Measurements from ENCODE around the gene PCDH9.

- TF ChIP-seq CTCF (IDR thresholded peaks at IDR 0.05; ENCODE audit: low read depth, low read length): no peak
- TF ChIP-seq POLR2A (IDR thresholded peaks at IDR 0.05; ENCODE audit: extremely low read depth, insufficient read length): no peak
- TF ChIP-seq MYC (IDR thresholded peaks at IDR 0.05; ENCODE audit: low read depth, low read length): no peak
Measured at GRCh38 chr13:66562054-66562453, 668.1 kb downstream of the PCDH9 start.
